ENCODE data around the gene MYADML2. TPM values are rescaled to one million over a fixed set of nuclear protein-coding genes. Genes with fewer than 3 reads are reported as not detected.

Gene MYADML2
- total RNA-seq, 1 donor from 2014 or later, result 0.11 TPM

DNA sequence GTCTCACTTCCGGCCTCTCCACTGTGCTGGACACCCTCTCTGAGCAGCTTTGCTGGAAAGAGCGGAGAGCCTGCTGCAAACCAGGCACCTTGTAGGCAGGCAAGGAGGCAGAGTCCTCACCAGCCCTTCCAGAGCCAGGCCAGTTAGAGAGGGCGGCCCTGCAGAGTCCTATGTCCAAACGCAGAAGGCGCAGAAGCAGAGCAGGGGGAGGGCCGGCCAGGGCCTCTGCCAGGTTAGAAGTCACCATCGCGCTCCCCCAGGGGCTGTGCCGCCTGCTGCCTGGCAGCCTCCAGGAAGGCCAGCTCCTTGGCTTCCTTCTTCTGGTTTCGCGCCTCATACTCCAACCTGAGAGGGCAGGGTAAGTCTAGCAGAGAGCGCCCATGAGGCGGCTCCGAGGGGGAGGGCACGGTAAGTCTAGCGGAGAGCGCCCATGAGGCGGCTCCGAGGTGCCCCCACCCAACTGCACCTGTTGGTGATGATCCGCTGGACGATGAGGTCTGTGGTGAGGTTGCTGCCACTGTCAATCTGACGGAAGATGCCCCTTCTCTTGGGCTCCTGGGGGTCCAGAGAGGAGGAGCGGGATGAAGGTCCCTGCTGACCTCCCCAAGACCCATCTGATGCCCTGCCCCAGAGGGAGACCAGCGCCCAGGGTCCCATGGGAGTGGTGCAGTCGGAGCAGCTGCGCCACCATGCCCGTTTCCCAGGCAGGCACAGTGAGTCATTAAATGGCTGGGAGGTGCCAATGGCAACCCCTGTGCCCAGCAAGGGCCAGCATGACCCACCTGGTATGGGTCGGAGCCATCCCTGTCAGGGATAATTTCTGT, 42.2 kb downstream of the MYADML2 start:
- Histone ChIP-seq H3K4me1 (peaks cover 5% of the 10 kb centered on the region), H3K36me3 (no peaks in the 10 kb centered on the region), H3F3A (ENCODE audit: low read depth) (peaks cover 18% of the 10 kb centered on the region), H3K4me3 (no peak overlapping the region), H2AFZ (replicated peaks) (no peak overlapping the region), H3K4me2 (no peak overlapping the region), H3K9me3 (ENCODE audit: low read depth) (no peaks in the 10 kb centered on the region), H4K20me1 (ENCODE audit: low read depth) (peaks cover 23% of the 10 kb centered on the region), H3K27ac (no peak overlapping the region), H3K27me3 (peaks cover 38% of the 10 kb centered on the region), H3K79me2 (ENCODE audit: low read depth) (no peaks in the 10 kb centered on the region), H3K9ac (no peak overlapping the region)
- no peak for DNase-seq (ENCODE audit: low spot score)
- Mint-ChIP-seq H3K4me3 (no peak overlapping the region), H3K4me1 (peaks cover 13% of the 10 kb centered on the region), H3K9me3 (no peaks in the 10 kb centered on the region), H3K27me3 (ENCODE audit: insufficient read depth, low read depth) (peaks cover 19% of the 10 kb centered on the region), H3K27ac (no peak overlapping the region), H3K36me3 (peaks cover 9% of the 10 kb centered on the region)
- TF ChIP-seq EZH2 (IDR thresholded peaks at IDR 0.05) (no peak), EZH2phosphoT487 (IDR thresholded peaks at IDR 0.05) (no peak)

- Mint-ChIP-seq H3K4me1 (peaks cover 8% of the 10 kb centered on the region), H3K9me3 (no peaks in the 10 kb centered on the region), H3K27ac (no peak overlapping the region), H3K36me3 (peaks cover 10% of the 10 kb centered on the region), H3K27me3 (ENCODE audit: insufficient read depth, low read depth) (peaks cover 19% of the 10 kb centered on the region), H3K4me3 (no peak overlapping the region)
- H3K9ac ChIP-seq, result no peak overlapping the region
- H3K9me3 ChIP-seq (ENCODE audit: low read depth), result no peaks in the 10 kb centered on the region
- H3K27ac ChIP-seq, result no peak overlapping the region
- peaks cover 33% of the 10 kb centered on the region for H3K27me3 ChIP-seq
- H4K20me1 ChIP-seq (ENCODE audit: low read depth), result peaks cover 21% of the 10 kb centered on the region
- H3K4me2 ChIP-seq, result no peak overlapping the region
- no peaks in the 10 kb centered on the region for H3K79me2 ChIP-seq (ENCODE audit: low read depth)
- peaks cover 18% of the 10 kb centered on the region for H3F3A ChIP-seq (ENCODE audit: low read depth)
- TF ChIP-seq CTCF (IDR thresholded peaks at IDR 0.05) (no peak), EZH2phosphoT487 (IDR thresholded peaks at IDR 0.05) (no peak), EZH2 (IDR thresholded peaks at IDR 0.05) (no peak)
- H3K36me3 ChIP-seq, result no peaks in the 10 kb centered on the region
- no peak overlapping the region for H2AFZ ChIP-seq (replicated peaks)
- no peak overlapping the region for H3K4me3 ChIP-seq
- H3K4me1 ChIP-seq, result peaks cover 5% of the 10 kb centered on the region
- DNase-seq (ENCODE audit: low spot score), result no peak
Measured at GRCh38 chr17:81903896-81904599, 43.0 kb downstream of the MYADML2 start.

DNA sequence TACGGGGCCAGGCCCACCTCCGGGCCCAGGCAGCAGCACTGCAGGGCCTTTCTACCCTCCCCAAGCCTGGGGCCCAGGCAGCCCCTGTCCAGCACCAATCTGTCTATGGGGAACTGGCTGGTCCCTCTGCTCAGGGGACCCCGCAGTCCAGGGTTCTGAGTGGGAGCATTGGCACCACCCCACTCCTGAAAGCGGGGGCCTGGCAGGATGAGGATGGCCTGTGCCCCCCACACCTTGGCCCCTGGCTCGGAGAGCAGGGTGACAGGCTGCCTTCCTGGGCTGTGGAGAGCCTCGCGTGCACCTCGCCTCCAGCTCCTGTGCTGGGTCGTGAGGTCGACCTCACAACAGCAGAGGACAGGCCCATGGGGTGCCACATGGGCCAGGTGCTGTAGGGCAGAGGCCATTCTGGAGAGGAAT, 43.6 kb downstream of the MYADML2 start:
- Mint-ChIP-seq H3K27me3 (ENCODE audit: insufficient read depth, low read depth) (peaks cover 18% of the 10 kb centered on the region), H3K36me3 (peaks cover 11% of the 10 kb centered on the region), H3K9me3 (no peaks in the 10 kb centered on the region), H3K4me1 (peaks cover 8% of the 10 kb centered on the region), H3K27ac (no peak overlapping the region), H3K4me3 (no peak overlapping the region)
- H3K36me3 ChIP-seq, result no peaks in the 10 kb centered on the region
- no peak overlapping the region for H3K4me2 ChIP-seq
- H3K79me2 ChIP-seq (ENCODE audit: low read depth), result no peaks in the 10 kb centered on the region
- H3K9me3 ChIP-seq (ENCODE audit: low read depth), result no peaks in the 10 kb centered on the region
- H2AFZ ChIP-seq (replicated peaks), result no peak overlapping the region
- H3F3A ChIP-seq (ENCODE audit: low read depth), result peaks cover 18% of the 10 kb centered on the region
- H3K4me1 ChIP-seq, result peaks cover 5% of the 10 kb centered on the region
- no peak for DNase-seq (ENCODE audit: low spot score)
- H3K4me3 ChIP-seq, result no peak overlapping the region
- peaks cover 27% of the 10 kb centered on the region for H4K20me1 ChIP-seq (ENCODE audit: low read depth)
- peaks cover 33% of the 10 kb centered on the region for H3K27me3 ChIP-seq
- no peak overlapping the region for H3K27ac ChIP-seq
- TF ChIP-seq EZH2 (IDR thresholded peaks at IDR 0.05) (no peak), EZH2phosphoT487 (IDR thresholded peaks at IDR 0.05) (no peak), CTCF (IDR thresholded peaks at IDR 0.05) (no peak)
- no peak overlapping the region for H3K9ac ChIP-seq

Data from neural progenitor cell (in vitro differentiated cells).